ENCODE results near the gene STAG1.

Gene STAG1

DNA sequence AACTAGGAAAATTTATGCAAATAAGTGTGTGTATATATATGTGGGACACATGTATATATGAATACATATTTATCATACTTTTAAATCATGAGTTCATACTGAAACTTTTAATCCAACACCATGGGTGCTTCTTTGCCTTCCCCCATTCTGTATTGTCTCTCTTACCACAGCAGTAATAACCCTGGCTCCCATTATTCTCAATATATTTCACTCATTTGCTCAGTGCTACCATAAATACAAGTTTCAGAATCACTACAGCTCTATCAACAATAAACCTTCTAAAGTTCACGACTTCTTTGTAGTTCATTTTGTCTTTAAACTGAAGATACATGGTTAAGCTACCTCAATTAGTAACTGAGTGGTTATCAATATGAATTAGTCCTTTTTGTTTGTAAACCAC lies 419.9 kb downstream of the STAG1 start:
- no peak for DNase-seq (ENCODE audit: low read depth in 2 of 2)

- no peak for DNase-seq (ENCODE audit: low read depth in 2 of 2)
Observed at GRCh38 chr3:136330900-136331299, 421.3 kb downstream of the STAG1 start.

GRCh38 chr3:136329593-136329992 lies 422.6 kb downstream of the STAG1 start:
- no peak for DNase-seq (ENCODE audit: low read depth in 2 of 2)

- DNase-seq (ENCODE audit: low read depth in 2 of 2): no peak
Observed at GRCh38 chr3:136327671-136328070, 424.5 kb downstream of the STAG1 start.

- DNase-seq (ENCODE audit: low read depth in 2 of 2): no peak
Observed at GRCh38 chr3:136326316-136326715, 425.9 kb downstream of the STAG1 start.

- no peak for DNase-seq (ENCODE audit: low read depth in 2 of 2)
Observed at GRCh38 chr3:136311968-136312367, 440.2 kb downstream of the STAG1 start.

- DNase-seq (ENCODE audit: low read depth in 2 of 2): no peak
Observed at GRCh38 chr3:136311261-136311660, 440.9 kb downstream of the STAG1 start.

DNA sequence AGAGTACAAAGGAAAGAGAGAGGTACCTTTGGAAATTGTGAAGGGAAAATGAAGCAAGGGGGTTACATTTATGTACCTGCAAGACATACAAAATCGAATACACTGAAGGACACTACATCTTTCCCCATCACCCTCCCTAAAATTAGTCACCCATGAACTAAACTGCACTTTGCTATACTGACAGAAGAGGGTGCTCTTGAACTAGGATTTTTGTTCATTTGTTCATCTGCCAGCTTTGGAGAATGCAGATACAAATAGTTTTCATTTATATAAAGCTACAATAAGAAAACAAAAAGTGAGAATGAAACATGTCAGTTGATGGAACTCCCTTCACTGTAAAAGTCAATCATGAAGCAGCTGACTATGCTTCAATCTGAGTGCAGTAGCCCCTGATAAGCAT lies 446.3 kb downstream of the STAG1 start:
- no peak for DNase-seq (ENCODE audit: low read depth in 2 of 2)

DNA sequence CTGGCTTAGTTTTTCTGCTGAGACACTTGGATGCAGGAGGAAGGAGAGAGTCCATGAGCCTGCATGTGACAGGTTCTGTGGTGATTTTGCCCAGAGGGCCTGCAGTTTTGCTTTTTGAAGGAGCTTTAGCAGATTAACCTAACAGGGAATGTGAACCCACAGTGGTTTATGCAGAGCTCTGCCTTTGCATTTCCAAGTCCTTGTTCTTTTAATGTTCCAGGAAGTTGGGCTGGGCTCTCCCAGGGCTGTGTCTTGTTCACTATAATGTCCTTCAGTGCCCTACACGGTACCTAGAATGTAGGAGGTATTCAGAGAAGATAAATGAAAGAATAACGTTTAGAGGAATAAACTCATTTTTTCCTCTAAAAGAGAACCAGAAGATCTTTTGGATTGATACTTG lies 451.7 kb downstream of the STAG1 start:
- DNase-seq (ENCODE audit: low read depth in 2 of 2): no peak

DNA sequence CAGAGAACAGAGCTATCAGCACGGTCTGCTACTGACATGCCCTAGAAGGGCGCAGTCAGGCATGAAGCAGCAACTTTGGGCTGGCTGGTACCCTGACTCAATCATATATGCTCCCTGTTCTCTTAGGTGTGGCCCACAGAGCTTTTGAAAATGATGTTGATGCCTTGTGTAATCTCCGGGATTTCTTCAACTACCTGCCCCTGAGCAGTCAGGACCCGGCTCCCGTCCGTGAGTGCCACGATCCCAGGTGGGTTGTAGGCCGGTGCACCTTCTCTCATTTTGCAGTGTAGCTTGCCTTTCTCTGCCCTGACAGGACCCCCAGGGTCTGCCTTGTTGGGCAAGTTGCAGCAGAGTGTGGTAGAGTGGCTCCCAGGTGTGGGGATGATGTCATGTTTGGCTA lies 454.4 kb downstream of the STAG1 start:
- DNase-seq (ENCODE audit: low read depth in 2 of 2): no peak

DNA sequence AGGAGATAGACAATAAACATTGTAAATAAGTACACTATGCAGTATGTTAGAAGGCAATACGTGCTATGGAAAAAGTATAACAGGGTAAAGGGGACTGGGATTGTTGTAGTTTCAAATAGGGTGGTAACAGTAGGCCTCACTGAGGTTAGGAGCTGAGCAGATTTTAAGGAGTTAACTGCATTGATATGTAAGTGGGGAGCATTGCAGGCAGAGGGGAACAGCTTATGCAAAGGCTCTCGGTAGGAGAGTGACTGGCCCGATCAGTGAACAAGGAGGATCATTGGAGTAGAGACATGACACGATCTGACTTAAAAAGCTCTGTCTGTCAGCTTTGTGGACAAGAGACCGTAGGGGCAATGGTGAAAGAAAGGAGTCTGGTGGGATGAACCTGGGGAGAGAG lies 455.2 kb downstream of the STAG1 start:
- no peak for DNase-seq (ENCODE audit: low read depth in 2 of 2)

DNA sequence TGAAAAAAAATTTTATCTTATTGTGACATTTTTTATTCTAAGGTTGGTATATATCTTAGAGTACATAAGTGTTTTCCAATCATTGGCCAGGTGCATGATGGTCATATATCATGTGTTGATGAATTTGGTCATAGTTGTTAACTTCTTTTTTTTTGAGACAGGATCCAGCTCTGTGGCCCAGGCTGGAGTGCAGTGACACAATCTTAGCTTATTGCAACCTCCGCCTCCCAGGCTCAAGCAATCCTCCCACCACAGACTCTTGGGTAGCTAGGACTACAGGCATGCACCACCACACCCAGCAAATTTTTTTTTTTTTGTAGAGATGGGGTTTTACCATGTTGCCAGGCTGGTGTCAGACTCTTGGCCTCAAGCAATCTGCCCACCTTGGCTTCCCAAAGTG lies 458.0 kb downstream of the STAG1 start:
- DNase-seq (ENCODE audit: low read depth in 2 of 2): no peak

- no peak for DNase-seq (ENCODE audit: low read depth in 2 of 2)
Observed at GRCh38 chr3:136293279-136293678, 458.9 kb downstream of the STAG1 start.

GRCh38 chr3:136292500-136292899 lies 459.7 kb downstream of the STAG1 start:
- DNase-seq (ENCODE audit: low read depth in 2 of 2): no peak

GRCh38 chr3:136291302-136291701 lies 460.9 kb downstream of the STAG1 start:
- DNase-seq (ENCODE audit: low read depth in 2 of 2): no peak
